HG03139 (cell line): ENCODE results near the gene LGMN.

Source experiments
- ATAC-seq: cut with Tn5 transposase; IDR thresholded peaks from one replicate; pipeline ENCODE4 v1.9.1; 2021; ENCODE audit not compliant: unreplicated experiment

Gene LGMN

DNA sequence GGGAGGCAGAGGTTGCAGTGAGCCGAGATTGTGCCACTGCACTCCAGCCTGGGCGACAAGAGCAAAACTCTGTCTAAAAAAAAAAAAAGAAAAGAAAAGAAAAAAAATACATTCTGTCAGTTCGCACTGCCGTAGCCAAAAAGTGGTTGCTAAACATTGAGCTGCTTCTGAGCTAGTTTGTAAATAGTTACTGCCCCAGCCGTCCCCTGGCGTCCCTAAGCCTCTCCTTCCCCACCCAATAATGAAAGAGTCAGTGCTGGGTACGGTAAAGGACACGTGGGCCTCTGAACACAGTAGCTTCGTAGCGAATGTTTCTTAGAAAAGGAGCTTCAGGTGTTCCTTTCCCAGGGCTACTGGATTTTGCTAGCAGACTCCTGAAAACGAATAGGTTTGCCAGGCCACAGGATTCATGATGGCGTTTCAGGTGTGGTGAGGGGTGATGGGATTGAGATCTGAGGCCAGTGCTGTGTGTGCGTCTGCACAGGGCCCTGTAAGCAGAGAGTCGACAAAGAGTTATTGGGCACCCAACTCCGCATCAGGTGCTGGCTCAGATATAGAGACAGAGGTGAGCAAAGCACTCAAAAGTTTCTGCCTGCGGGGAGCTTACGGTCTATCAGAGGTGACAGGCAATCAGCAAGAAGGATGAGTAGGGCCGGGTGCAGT is 94.1 kb downstream of the LGMN start:
- ATAC-seq: no peak
